OCI-LY1 (cell line): ENCODE results near the gene ABHD18.

Source experiments
- EZH2 ChIP-seq: fragments of 200-600 bp; sonication (generic), shearing (Covaris generic); IDR thresholded peaks from 2 replicates; pipeline ENCODE4 v1.8.0; 2017; ENCODE audit warnings: borderline replicate concordance, mixed run types, mild to moderate bottlenecking, antibody characterized with exemption, low read length, moderate library complexity, mixed read lengths
- TF ChIP-seq, protein P1 (sequence below): fragments of 200-600 bp; sonication (generic), shearing (Covaris generic); IDR thresholded peaks from 2 replicates; pipeline ENCODE4 v1.5.1; 2017; ENCODE audit warnings: mild to moderate bottlenecking, antibody characterized with exemption, low read length, moderate library complexity, mixed read lengths

DNA sequence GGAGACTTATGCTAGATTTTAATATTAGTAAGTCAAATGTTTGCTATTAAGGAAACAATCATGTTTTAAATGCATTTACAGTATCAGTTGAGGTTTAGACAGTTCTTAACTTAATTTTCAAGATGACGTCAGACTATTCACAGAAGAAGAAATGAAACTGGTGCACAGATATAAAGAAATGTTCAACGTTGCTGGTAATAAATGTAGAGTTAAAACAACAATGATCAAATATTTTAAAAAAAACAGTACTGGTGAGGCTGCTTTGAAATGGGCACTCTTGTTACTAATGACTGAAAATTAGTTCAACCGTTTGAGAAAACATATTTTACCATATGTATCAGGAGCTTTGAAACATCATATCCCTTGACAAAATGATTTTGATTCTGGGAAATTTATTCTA, 44.2 kb downstream of the ABHD18 start:
- TF ChIP-seq, protein P1, sequence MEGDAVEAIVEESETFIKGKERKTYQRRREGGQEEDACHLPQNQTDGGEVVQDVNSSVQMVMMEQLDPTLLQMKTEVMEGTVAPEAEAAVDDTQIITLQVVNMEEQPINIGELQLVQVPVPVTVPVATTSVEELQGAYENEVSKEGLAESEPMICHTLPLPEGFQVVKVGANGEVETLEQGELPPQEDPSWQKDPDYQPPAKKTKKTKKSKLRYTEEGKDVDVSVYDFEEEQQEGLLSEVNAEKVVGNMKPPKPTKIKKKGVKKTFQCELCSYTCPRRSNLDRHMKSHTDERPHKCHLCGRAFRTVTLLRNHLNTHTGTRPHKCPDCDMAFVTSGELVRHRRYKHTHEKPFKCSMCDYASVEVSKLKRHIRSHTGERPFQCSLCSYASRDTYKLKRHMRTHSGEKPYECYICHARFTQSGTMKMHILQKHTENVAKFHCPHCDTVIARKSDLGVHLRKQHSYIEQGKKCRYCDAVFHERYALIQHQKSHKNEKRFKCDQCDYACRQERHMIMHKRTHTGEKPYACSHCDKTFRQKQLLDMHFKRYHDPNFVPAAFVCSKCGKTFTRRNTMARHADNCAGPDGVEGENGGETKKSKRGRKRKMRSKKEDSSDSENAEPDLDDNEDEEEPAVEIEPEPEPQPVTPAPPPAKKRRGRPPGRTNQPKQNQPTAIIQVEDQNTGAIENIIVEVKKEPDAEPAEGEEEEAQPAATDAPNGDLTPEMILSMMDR: no peak
- no peak for TF ChIP-seq EZH2
